HG03439 (cell line): ENCODE results near the gene NCAPG.
A peak's percentile ranks its signal among the peaks of the same experiment; 100 is the strongest.

Experiments used
- ATAC-seq: cut with Tn5 transposase; IDR thresholded peaks from one replicate; pipeline ENCODE4 v1.9.1; 2021; ENCODE audit warnings: mild to moderate bottlenecking, moderate library complexity; ENCODE audit not compliant: unreplicated experiment

Gene NCAPG, protein sequence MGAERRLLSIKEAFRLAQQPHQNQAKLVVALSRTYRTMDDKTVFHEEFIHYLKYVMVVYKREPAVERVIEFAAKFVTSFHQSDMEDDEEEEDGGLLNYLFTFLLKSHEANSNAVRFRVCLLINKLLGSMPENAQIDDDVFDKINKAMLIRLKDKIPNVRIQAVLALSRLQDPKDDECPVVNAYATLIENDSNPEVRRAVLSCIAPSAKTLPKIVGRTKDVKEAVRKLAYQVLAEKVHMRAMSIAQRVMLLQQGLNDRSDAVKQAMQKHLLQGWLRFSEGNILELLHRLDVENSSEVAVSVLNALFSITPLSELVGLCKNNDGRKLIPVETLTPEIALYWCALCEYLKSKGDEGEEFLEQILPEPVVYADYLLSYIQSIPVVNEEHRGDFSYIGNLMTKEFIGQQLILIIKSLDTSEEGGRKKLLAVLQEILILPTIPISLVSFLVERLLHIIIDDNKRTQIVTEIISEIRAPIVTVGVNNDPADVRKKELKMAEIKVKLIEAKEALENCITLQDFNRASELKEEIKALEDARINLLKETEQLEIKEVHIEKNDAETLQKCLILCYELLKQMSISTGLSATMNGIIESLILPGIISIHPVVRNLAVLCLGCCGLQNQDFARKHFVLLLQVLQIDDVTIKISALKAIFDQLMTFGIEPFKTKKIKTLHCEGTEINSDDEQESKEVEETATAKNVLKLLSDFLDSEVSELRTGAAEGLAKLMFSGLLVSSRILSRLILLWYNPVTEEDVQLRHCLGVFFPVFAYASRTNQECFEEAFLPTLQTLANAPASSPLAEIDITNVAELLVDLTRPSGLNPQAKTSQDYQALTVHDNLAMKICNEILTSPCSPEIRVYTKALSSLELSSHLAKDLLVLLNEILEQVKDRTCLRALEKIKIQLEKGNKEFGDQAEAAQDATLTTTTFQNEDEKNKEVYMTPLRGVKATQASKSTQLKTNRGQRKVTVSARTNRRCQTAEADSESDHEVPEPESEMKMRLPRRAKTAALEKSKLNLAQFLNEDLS

DNA sequence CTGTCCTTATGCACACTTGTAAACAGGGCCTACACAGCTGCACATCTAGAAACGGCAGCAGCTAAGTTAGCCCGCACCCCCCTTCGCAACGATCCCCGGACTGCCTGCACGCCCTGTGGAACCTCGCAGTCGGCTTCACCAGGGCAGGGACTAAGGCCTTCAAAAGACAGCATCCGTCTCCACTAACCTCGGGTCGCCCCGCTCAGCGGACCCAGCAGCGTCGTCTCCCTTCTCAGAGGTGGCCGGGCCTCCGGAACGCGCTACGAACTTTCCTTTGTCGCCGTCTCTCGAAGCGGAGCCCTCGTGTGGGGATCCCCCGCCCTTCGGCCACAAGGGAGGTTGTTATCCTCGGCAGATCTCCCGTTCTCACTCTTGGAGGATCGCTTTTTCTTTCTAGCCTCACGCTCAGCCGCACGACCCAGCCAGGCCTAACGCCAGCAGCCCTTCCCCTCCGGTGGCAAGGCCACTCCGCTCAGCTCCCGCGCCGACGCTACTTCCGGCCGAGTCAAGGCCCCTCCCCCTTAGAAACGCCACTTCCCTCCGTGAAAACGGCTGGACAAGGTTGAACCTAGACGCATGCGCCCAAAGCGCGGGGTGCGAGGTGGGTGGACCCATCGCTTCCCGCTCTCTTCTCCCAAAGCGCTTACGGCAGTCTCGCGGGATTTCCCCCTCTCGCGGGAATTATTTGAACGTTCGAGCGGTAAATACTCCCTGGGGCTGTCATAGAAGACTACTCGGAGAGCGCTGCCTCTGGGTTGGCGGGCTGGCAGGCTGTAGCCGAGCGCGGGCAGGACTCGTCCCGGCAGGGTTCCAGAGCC, at the start of gene NCAPG, which contains the start of gene DCAF16:
NCAPG (plus strand) TSS at position 720 of the 818 bp plus-strand sequence. CDS start 99 bp downstream, outside the sequence.
DCAF16 (minus strand) TSS at position 498 of the 818 bp plus-strand sequence. CDS start 6,616 bp downstream, outside the sequence.
- peak; percentile 89 for ATAC-seq

- ATAC-seq = no peak
These were observed 49.7 kb upstream of the NCAPG start for GRCh38 chr4:17761062-17761461.

DNA sequence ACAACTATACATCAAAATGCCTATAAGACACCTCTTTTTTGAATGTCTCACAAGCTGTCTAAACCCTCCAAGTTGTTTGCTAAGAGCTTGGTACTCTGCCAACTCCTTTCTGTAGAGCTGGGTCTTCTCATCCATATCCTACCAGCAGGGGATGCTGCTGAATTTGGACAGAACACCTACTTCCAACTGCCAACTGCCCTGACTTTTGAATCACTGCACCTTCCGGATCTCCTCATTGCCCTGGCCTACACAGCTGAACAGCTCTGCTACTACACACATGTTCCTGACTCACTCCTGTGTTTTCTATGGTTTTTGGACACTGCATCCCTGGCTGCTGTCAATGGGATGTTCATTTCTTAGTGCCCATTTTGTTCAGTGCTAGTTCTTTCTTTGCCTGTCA, 48.1 kb upstream of the NCAPG start:
- no peak for ATAC-seq

- no peak for ATAC-seq
These were observed 47.4 kb upstream of the NCAPG start for GRCh38 chr4:17763416-17763815.

GRCh38 chr4:17763931-17764330, 46.8 kb upstream of the NCAPG start:
- ATAC-seq = no peak

DNA sequence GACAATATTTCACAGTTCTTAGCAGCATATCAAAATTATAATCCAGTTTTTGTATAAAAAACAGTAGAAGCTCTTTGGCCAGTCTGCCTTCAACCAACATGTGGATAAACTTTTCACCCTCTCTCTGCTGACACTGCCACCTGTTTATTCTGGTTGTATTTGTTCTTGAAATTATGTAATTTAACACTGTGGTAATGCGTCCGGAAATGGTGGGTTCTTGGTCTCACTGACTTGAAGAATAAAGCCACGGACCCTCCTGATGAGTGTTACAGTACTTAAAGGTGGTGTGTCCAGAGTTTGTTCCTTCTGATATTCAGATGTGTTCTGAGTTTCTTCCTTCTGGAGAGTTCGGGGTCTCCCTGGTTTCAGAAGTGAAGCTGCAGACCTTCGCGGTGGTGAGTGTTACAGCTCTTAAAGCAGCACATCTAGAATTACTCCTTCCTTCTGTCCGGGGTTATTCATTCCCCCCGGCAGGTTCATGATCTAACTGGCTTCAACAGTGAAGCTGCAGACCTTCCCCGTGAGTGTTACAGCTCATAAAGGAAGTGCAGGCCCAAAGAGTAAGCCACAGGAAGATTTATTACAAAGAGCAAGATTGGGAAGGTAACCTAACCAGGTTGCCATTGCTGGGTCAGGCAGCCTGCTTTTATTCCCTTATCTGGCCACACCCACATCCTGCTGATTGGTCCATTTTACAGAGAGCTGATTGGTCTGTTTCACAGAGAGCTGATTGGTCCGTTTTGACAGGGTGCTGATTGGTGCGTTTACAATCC, 45.1 kb upstream of the NCAPG start:
- no peak for ATAC-seq

DNA sequence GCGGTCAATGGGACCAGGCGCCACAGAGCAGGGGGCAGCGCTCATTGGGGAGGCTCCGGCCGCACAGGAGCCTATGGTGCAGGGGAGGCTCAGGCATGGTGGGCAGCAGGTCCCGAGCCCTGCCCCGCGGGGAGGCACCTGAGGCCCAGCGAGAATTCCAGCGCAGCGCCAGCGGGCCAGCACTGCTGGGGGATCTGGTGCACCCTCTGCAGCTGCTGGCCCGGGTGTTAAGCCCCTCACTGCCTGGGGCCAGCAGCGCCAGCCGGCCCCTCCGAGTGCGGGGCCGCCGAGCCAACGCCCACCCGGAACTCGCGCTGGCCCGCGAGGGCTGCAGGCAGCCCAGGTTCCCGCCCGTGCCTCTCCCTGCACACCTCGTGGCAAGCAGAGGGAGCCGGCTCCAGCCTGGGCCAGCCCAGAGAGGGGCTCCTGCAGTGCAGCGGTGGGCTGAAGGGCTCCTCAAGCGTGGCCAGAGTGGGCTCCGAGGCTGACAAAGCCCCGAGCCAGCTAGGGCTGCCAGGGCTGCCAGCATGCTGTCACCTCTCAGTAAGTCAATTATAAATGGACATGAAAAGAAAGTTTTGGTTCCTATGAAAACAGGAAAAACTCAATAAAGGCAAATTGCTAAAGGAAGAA, 43.8 kb upstream of the NCAPG start:
- ATAC-seq = no peak

GRCh38 chr4:17769406-17770174, 41.2 kb upstream of the NCAPG start:
- ATAC-seq = no peak

- ATAC-seq = no peak
These were observed 39.9 kb upstream of the NCAPG start for GRCh38 chr4:17770845-17771244.

- ATAC-seq = no peak
These were observed 39.4 kb upstream of the NCAPG start for GRCh38 chr4:17771284-17771908.

GRCh38 chr4:17773135-17773698, 37.6 kb upstream of the NCAPG start:
- no peak for ATAC-seq

DNA sequence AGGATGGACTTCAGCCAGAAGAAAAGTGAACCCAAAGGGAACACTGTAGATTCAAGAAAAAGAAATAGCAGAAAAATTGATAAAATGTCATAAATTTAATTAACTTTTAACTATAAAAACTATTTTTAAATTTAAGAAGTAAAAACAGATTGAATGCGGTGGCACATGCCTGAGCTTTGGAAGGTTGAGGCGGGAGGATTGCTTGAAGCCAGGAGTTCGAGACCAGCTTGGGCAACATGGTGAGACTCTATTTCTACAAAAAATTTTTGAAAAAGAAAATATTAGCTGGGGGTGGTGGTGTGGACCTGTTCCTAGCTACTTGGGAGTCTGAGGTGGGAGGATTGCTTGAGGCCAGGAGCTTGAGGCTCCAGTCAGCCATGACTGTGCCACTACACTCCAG, 32.3 kb upstream of the NCAPG start:
- no peak for ATAC-seq

DNA sequence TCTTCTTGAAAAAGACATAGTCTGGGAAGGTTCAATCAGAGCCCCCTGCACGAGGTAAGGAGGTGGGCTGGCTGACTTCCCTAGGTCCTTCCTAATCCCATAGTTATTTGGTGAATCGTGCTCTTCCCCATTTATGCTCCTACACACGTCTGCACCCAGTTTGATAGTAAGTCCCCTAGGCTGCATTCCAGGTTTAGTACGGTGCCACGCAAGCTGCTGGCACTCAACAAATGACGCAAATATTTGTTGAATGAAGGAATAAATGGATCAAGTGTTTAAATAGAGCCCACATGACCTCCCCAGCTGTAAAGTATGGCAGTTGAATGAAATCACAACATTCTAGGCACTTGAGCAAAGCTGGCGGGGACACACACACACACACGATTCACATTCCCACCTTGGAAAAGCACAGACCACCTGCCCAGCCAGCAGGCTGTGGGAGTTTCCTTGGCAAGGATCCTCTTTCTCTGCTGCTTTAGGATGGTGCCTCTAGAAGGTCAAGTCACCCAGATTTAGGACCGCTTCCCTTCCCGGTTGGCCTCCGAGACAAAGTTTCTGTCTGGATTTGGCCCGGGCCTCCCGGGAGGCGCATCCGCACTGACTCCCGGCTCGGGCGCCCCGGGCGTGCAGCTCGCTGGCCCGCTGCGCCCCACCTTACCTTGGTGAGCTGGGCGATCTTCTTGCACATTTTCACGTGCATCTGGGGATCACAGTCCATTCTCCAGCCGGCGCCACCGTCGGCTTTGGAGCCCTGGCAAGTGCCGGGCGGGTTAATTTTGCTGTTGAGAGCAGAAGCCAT, 30.1 kb upstream of the NCAPG start:
- no peak for ATAC-seq

DNA sequence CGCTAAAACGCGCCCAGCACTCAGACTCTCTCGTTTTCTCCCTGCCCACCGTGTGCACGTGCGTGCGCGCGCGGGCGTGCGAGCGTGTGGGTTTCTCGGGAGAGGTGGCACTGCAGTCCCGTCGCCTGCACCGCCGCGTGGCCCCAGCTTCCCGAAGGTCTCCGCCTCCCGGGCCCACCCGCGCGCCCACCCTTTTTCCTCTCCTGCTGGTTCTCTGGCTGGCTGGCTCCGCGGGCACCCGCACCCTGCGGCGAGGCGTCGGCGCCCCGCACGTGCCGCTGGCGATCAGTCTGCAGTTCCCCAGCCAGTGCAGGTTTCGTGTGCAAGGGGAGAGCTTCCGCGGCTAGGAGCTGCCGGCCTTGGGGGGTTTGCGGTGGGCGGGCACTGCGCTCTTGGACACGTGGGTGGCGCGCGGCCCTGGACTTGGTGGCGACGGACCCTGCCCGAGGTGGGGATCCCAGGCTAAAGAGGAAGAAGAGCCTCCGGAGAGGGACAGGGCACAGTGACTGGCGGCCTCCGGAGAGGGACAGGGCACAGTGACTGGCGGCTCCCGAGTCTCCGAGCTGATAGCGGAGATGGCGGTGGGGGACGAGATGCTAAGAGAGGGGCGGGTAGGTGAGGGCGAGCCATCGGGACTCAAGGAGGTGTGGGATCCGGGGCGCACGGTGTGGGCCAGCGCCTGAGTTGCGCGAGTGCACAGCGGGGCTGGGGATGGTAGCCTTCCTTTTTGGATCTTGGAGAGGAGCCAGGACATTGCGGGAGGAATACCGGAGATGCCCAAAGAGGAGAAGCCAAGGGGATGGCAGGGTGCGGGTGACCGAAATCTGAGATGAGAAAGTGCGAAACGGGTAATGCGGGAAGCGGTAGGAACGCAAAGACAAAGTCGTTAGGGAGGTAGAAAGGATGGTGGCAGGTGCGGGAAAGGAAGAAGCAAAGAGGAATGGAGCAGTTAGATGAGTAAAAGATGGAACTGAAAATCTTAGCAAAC, 29.2 kb upstream of the NCAPG start, which contains the start of gene FAM184B:
FAM184B (minus strand) TSS at position 322 of the 988 bp plus-strand sequence. CDS start 322 bp downstream, outside the sequence.
- no peak for ATAC-seq

DNA sequence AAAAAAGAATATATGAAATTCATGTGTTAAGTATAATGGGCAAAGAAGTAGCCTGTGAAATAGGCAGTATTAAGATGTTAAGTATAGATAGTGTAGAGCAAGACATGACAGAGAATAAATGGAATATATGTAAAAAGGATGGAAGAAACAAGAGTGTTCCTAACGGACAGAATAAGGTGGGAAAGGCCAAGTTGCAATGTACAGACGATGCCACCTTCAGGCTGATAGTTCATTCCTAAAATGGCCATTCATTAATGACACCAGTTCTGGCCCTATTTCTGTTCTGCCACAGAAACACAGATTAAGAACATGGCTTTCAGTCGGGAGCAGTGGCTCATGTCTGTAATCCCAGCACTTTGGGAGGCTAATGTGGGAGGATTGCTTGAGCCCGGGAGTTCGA, 24.9 kb upstream of the NCAPG start:
- no peak for ATAC-seq

GRCh38 chr4:17786567-17786966, 24.2 kb upstream of the NCAPG start:
- no peak for ATAC-seq
